Testis (tissue), 3 donors: ENCODE measurements around the gene DNAJC30. TPM values are rescaled to one million over a fixed set of nuclear protein-coding genes. Genes with fewer than 3 reads are reported as not detected.

Source experiments
- DNase-seq: peaks from one replicate; pipeline ENCODE4 v3.0.0-alpha.2; 2019
- H3K27ac ChIP-seq, 2 donors: fragments of 200-600 bp; sonication (generic); one replicate each; pipeline ENCODE4 v1.5.1; 2019
- H3K27me3 ChIP-seq: fragments of 200-600 bp; sonication (generic); one replicate; pipeline ENCODE4 v1.5.1; 2019
- H3K36me3 ChIP-seq: fragments of 200-600 bp; sonication (generic); one replicate; pipeline ENCODE4 v1.5.1; 2017; ENCODE audit warnings: low read depth; ENCODE audit errors: missing control alignments
- H3K4me1 ChIP-seq: fragments of 200-600 bp; sonication (generic); one replicate; pipeline ENCODE4 v1.5.1; 2019
- H3K4me3 ChIP-seq, 2 donors: fragments of 200-600 bp; sonication (generic); one replicate each; pipeline ENCODE4 v1.5.1; 2017 to 2019
- H3K9me3 ChIP-seq: fragments of 200-600 bp; sonication (generic); one replicate; pipeline ENCODE4 v1.5.1; 2017
- CTCF ChIP-seq, 3 experiments: fragments of 450-650 bp in 2 of 3; fragments of 200-600 bp in 1 of 3; sonication (generic) in 1 of 3; IDR thresholded peaks; one replicate each; pipeline ENCODE4 v1.5.1; 2016 to 2019; ENCODE audit warnings: antibody characterized with exemption in 3 of 3, mild to moderate bottlenecking in 2 of 3, moderate library complexity in 1 of 3
- POLR2A ChIP-seq: fragments of 450-650 bp; IDR thresholded peaks from one replicate; pipeline ENCODE4 v1.6.1; 2017; ENCODE audit warnings: antibody characterized with exemption, mild to moderate bottlenecking, moderate library complexity
- WGBS, 2 donors: methylation state at CpG; one replicate each; pipeline ENCODE4 v1.1.5; 2018; 5-methylcytosine and 5-hydroxymethylcytosine counted together
- intact Hi-C: fragments of 100-400 bp; cut with DNase I; formaldehyde crosslinking; loops from one replicate; pipeline ENCODE4 v1.15.1; 2023; ENCODE audit warnings: low total_unique reads
- polyA plus RNA-seq: library from polyadenylated mRNA; stranded (reverse); fragments of 350-450 nt; fragmentation: Illumina TruSeq; extraction: RNeasy Lipid Tissue Mini Kit (QIAGEN cat#74804); gene quantifications from one replicate; pipeline ENCODE4 v1.2.3, GENCODE V29; 2014; ENCODE audit warnings: low read depth, low replicate concordance; ENCODE audit not compliant: insufficient read depth
- total RNA-seq, 2 donors: library from RNA; depleted of rRNA; stranded (reverse); fragments of >200 nt; gene quantifications; one replicate each; pipeline ENCODE4 v1.2.3, GENCODE V29; 2016

The DNAJC30 gene
- total and polyA plus RNA-seq, 3 donors from 2014 or later = 19.7 to 27.7 (median 25.0) TPM

GRCh38 chr7:73652541-73652949, 30.7 kb downstream of the DNAJC30 start:
- no peaks in the 10 kb centered on the region for H3K9me3 ChIP-seq
- peaks cover 4% of the 10 kb centered on the region for H3K4me1 ChIP-seq
- WGBS, 2 donors = 63 to 90% methylated on average over 2 to 11 of the region's 11 CpGs
- no peak overlapping the region for H3K4me3 ChIP-seq
- TF ChIP-seq CTCF (IDR thresholded peaks at IDR 0.05) = no peak
- no peak for TF ChIP-seq POLR2A
- no peak for DNase-seq
- no peaks in the 10 kb centered on the region for H3K36me3 ChIP-seq
- H3K27ac ChIP-seq = no peak overlapping the region
- no peaks in the 10 kb centered on the region for H3K27me3 ChIP-seq
- intact Hi-C loops = no loop called here

GRCh38 chr7:73650524-73650923, 32.7 kb downstream of the DNAJC30 start:
- intact Hi-C loops = no loop called here
- Histone ChIP-seq H3K36me3 (no peaks in the 10 kb centered on the region), H3K27ac (no peak overlapping the region), H3K4me3 (no peak overlapping the region), H3K9me3 (no peaks in the 10 kb centered on the region), H3K4me1 (peaks cover 4% of the 10 kb centered on the region), H3K27me3 (no peaks in the 10 kb centered on the region)
- TF ChIP-seq POLR2A (no peak), CTCF (IDR thresholded peaks at IDR 0.05) (no peak)
- 81 to 89% methylated on average over 5 of the region's 5 CpGs for WGBS, 2 donors
- DNase-seq = no peak

- Histone ChIP-seq H3K4me3 (no peak overlapping the region), H3K4me1 (peaks cover 4% of the 10 kb centered on the region), H3K36me3 (no peaks in the 10 kb centered on the region), H3K27ac (no peak overlapping the region), H3K9me3 (no peaks in the 10 kb centered on the region), H3K27me3 (no peaks in the 10 kb centered on the region)
- DNase-seq = no peak
- no peak for TF ChIP-seq CTCF (IDR thresholded peaks at IDR 0.05)
- TF ChIP-seq POLR2A = no peak
- 57 to 60% methylated on average over 9 of the region's 9 CpGs for WGBS, 2 donors
- intact Hi-C loops = no loop called here
These were observed 33.7 kb downstream of the DNAJC30 start for GRCh38 chr7:73649576-73649975.

GRCh38 chr7:73648593-73649332, 34.5 kb downstream of the DNAJC30 start:
- WGBS, 2 donors = 36 to 50% methylated on average over 1 of the region's 1 CpG

More at GRCh38 chr7:73648593-73649332, 34.5 kb downstream of the DNAJC30 start:
- peaks cover 4% of the 10 kb centered on the region for H3K4me1 ChIP-seq
- no peak for DNase-seq
- H3K36me3 ChIP-seq = no peaks in the 10 kb centered on the region
- intact Hi-C loops = no loop called here
- no peak overlapping the region for H3K27ac ChIP-seq
- TF ChIP-seq POLR2A = no peak
- no peak for TF ChIP-seq CTCF (IDR thresholded peaks at IDR 0.05)
- H3K27me3 ChIP-seq = no peaks in the 10 kb centered on the region
- H3K4me3 ChIP-seq = no peak overlapping the region
- H3K9me3 ChIP-seq = no peaks in the 10 kb centered on the region
